T-cell (primary cell): Measurements from ENCODE around the gene KRT13. TPM values are rescaled to one million over a fixed set of nuclear protein-coding genes. Genes with fewer than 3 reads are reported as not detected.

Experiments used
- ATAC-seq, 4 experiments: fragments of 200-7000 bp in 3 of 4; fragments of 150-1000 bp in 1 of 4; cut with Tn5 transposase; replicated peaks in 1 of 4; 1 replicate in 3 of 4; 2 replicates in 1 of 4; pipeline ENCODE4 v1.10.0; 2021; ENCODE audit warnings: moderate library complexity in 3 of 4, mild to moderate bottlenecking in 2 of 4, moderate number of reproducible peaks in 1 of 4
- CTCF ChIA-PET, 2 donors: fragments of 300-600 bp; sonication (Branson Sonifier 250); formaldehyde crosslinking; loops; one replicate each; lab custom pipeline; 2022; ENCODE audit warnings: antibody characterized with exemption in 2 of 2; lab: Charles Lee
- POLR2A ChIA-PET, 2 donors: fragments of 300-600 bp; sonication (Branson Sonifier 250); formaldehyde crosslinking; loops; one replicate each; lab custom pipeline; 2022; ENCODE audit warnings: antibody characterized with exemption in 2 of 2; lab: Charles Lee
- DNase-seq, 35 experiments: peaks; one replicate each; pipeline versions ENCODE4 v3.0.0 to v3.0.0-alpha.2; 2013 to 2023
- H3K27ac ChIP-seq: one replicate; pipeline ENCODE4 v1.5.1; 2013; ENCODE audit warnings: low read length
- H3K27me3 ChIP-seq, 2 experiments: replicated peaks in 1 of 2; 1 replicate in 1 of 2; 2 replicates in 1 of 2; pipeline versions ENCODE4 v1.6.1 to v1.7.0; 2013; ENCODE audit warnings: low read length in 1 of 2, mixed read lengths in 1 of 2; ENCODE audit not compliant: control insufficient read depth in 2 of 2, insufficient read depth in 2 of 2; ENCODE audit errors: extremely low read depth in 1 of 2
- H3K36me3 ChIP-seq, 2 donors: 1 replicate in 1 of 2; 2 replicates in 1 of 2; pipeline versions ENCODE4 v1.6.1 to v1.7.0; 2013; ENCODE audit warnings: low read length in 1 of 2; ENCODE audit not compliant: control insufficient read depth in 2 of 2, insufficient read depth in 1 of 2; ENCODE audit errors: extremely low read depth in 1 of 2
- H3K4me1 ChIP-seq, 2 experiments: 1 replicate in 1 of 2; 2 replicates in 1 of 2; pipeline versions ENCODE4 v1.6.1 to v1.7.0; 2013; ENCODE audit warnings: low read length in 2 of 2, mixed read lengths in 1 of 2; ENCODE audit not compliant: insufficient read depth in 2 of 2, control insufficient read depth in 1 of 2; ENCODE audit errors: extremely low read depth in 1 of 2
- H3K4me3 ChIP-seq, 2 donors: 1 replicate in 1 of 2; 2 replicates in 1 of 2; pipeline versions ENCODE4 v1.5.1 to v1.7.0; 2013; ENCODE audit warnings: mild to moderate bottlenecking in 2 of 2, low read length in 1 of 2, moderate library complexity in 1 of 2; ENCODE audit not compliant: control insufficient read depth in 1 of 2; ENCODE audit errors: extremely low read depth in 1 of 2
- H3K9me3 ChIP-seq: 2 replicates; pipeline ENCODE4 v1.7.0; 2013
- H3K27ac Mint-ChIP-seq, 2 donors: one replicate each; pipeline ENCODE4 v1.8.0; 2020 to 2021; ENCODE audit warnings: mild to moderate bottlenecking in 2 of 2, mixed read lengths in 2 of 2
- H3K27me3 Mint-ChIP-seq, 2 donors: one replicate each; pipeline ENCODE4 v1.8.0; 2021 to 2022; ENCODE audit warnings: mixed read lengths in 2 of 2
- H3K36me3 Mint-ChIP-seq: one replicate; pipeline ENCODE4 v1.8.0; 2021; ENCODE audit warnings: mixed read lengths
- H3K4me1 Mint-ChIP-seq, 3 donors: one replicate each; pipeline ENCODE4 v1.8.0; 2020 to 2022; ENCODE audit warnings: mixed read lengths in 3 of 3, mild to moderate bottlenecking in 1 of 3
- H3K4me3 Mint-ChIP-seq, 3 donors: one replicate each; pipeline ENCODE4 v1.8.0; 2020 to 2022; ENCODE audit warnings: mild to moderate bottlenecking in 3 of 3, mixed read lengths in 3 of 3, moderate library complexity in 3 of 3
- H3K9me3 Mint-ChIP-seq, 3 donors: one replicate each; pipeline ENCODE4 v1.8.0; 2020 to 2022; ENCODE audit warnings: mixed read lengths in 3 of 3
- WGBS: methylation state at CpG from one replicate; pipeline ENCODE4 v1.1.5; 2013; ENCODE audit warnings: missing lambda C conversion rate; ENCODE audit not compliant: insufficient coverage; 5-methylcytosine and 5-hydroxymethylcytosine counted together
- total RNA-seq, 35 experiments: library from RNA in 6 of 35; stranded (reverse) in 6 of 35; fragments of 120-200 nt in 1 of 35; gene quantifications; one replicate each; pipeline versions ENCODE4 v1.2.1 to v1.2.4 and lab custom pipeline; 2013 to 2026

KRT13 gene
- total RNA-seq, 5 donors from 2014 or later (not counting 1 experiment from before 2014, with no cell fraction given): not detected

DNA sequence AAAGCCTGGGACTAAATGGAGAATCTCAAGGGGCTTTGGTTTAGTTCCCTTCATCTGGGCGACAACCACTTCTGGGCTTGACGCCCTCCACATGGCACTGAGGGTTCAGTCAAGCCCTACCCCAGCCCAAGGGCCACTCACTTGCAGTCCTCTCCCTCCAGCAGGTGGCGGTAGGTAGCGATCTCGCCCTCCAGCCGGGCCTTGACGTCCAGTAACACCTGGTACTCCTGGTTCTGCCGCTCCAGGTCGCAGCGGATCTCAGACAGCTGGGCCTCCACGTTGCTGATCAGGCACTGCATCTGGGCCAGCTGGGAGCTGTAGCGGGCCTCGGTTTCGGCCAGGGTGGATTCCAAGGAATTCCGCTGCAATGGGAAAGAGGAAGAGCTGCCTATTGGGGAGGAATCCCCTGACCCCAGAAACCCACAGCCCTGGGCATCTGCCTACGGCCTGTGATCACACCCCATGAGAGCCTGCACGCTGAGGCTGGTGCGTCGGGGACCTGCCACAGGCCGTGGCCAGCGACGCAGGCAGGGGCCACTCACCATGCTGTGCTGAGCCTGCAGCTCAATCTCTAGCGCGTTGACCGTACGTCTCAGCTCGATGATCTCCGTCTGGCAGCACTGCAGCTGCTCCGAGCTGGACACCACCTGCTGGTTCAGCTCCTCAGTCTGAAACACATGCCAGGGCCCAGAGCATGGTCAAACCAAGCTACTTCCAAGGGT is 18.4 kb downstream of the KRT13 start:
- ChIA-PET CTCF (no interaction called here), POLR2A (no interaction called here)
- DNase-seq (peak in 11 of 35 experiments; percentile 6 to 27 (median 14)), ATAC-seq (no peak)
- Mint-ChIP-seq H3K4me3 (no peak overlapping the region), H3K4me1 (peaks cover 9 to 12% (median 10%) of the 10 kb centered on the region in 3 donors), H3K9me3 (no peaks in the 10 kb centered on the region), H3K36me3 (no peaks in the 10 kb centered on the region), H3K27ac (no peak overlapping the region), H3K27me3 (no peaks in the 10 kb centered on the region)
- no peak overlapping the region for H3K4me3 ChIP-seq
- 61% methylated on average over 24 of the region's 29 CpGs for WGBS
- H3K9me3 ChIP-seq: no peaks in the 10 kb centered on the region
- H3K4me1 ChIP-seq: peaks cover 0 to 5% of the 10 kb centered on the region in 2 experiments
- H3K36me3 ChIP-seq: no peaks in the 10 kb centered on the region
- H3K27me3 ChIP-seq: peaks cover 0 to 33% of the 10 kb centered on the region in 2 experiments
- H3K27ac ChIP-seq: no peak overlapping the region

DNA sequence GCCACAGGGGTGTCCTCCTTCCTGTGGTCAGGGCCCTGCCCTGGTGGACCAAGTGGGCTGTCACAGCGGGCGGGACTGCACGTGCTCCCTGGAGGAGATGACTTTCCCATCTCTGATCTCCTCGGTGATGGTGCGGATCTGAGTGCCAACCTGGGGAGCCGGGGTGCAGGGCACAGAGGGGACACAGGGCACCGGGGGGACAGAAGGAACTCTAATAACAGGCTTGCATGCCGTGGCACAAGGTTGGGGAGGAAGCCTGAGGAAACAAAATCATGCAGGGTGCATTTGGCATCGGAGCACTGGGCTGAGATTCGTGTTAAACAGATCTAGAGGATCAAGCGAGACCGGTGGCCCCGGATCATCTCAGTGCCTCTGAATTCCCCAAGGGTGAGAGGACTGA is 19.1 kb downstream of the KRT13 start:
- H3K9me3 Mint-ChIP-seq: no peaks in the 10 kb centered on the region
- H3K4me3 ChIP-seq: no peak overlapping the region
- DNase-seq: no peak
- POLR2A ChIA-PET: no interaction called here
- no peak for ATAC-seq
- no peaks in the 10 kb centered on the region for H3K36me3 ChIP-seq
- no peaks in the 10 kb centered on the region for H3K36me3 Mint-ChIP-seq
- CTCF ChIA-PET: no interaction called here
- no peak overlapping the region for H3K27ac Mint-ChIP-seq
- peaks cover 0 to 5% of the 10 kb centered on the region in 2 experiments for H3K4me1 ChIP-seq
- peaks cover 0 to 33% of the 10 kb centered on the region in 2 experiments for H3K27me3 ChIP-seq
- H3K4me3 Mint-ChIP-seq: no peak overlapping the region
- no peak overlapping the region for H3K27ac ChIP-seq
- 79% methylated on average over 11 of the region's 13 CpGs for WGBS
- H3K27me3 Mint-ChIP-seq: no peaks in the 10 kb centered on the region
- peaks cover 9 to 12% (median 10%) of the 10 kb centered on the region in 3 donors for H3K4me1 Mint-ChIP-seq
- no peaks in the 10 kb centered on the region for H3K9me3 ChIP-seq

- H3K27me3 Mint-ChIP-seq: no peaks in the 10 kb centered on the region
- no peaks in the 10 kb centered on the region for H3K36me3 Mint-ChIP-seq
- no peaks in the 10 kb centered on the region for H3K9me3 ChIP-seq
- H3K4me1 Mint-ChIP-seq: peaks cover 3 to 5% (median 3%) of the 10 kb centered on the region in 3 donors
- H3K4me1 ChIP-seq: peaks cover 0 to 5% of the 10 kb centered on the region in 2 experiments
- ChIA-PET POLR2A (no interaction called here), CTCF (no interaction called here)
- H3K27ac Mint-ChIP-seq: no peak overlapping the region
- H3K4me3 ChIP-seq: no peak overlapping the region
- no peaks in the 10 kb centered on the region for H3K36me3 ChIP-seq
- H3K4me3 Mint-ChIP-seq: no peak overlapping the region
- ATAC-seq: no peak
- no peaks in the 10 kb centered on the region for H3K9me3 Mint-ChIP-seq
- H3K27me3 ChIP-seq: peaks cover 0 to 33% of the 10 kb centered on the region in 2 experiments
- WGBS: 76% methylated on average over 8 of the region's 8 CpGs
- DNase-seq: no peak
- no peak overlapping the region for H3K27ac ChIP-seq
Measured at GRCh38 chr17:41484920-41485904, 20.2 kb downstream of the KRT13 start.

DNA sequence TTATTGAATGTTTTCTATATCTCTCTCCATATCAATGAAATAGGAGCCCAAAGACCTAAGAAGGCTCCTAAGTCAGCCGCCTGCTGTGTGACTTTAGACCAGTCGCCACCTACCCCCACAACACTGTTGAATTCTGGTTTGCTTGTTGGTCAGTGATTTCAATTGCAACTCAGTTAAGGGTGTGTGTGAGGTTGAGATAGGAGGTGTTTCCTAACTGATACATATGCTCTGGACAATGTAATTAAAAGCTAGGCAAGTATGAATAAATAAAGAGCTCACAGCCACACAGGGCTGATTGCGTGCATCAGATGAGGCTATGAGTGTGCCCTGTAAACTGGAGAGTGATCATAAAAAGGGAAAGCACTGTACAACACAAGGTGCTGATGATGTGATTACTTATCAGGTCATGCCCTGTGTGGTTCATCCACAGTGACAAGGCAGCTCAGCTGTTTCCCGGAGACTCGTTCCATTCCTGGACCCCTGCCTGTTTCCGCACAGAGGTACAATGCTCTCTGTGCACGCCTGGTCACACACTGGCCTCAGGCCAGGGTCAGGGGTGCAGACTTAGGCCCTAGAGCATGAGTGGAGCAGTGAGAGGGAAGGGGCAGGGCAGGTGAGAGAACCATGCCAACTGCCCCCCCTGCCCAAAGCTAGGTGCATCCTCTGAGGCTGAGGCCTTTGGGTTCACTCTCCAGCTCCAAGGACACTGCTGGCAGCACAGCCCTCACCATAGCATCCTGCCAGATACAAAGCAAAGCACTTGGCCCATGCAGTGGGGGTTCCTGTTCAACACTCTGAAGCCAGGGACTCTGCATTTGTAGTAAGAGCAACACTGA is 21.2 kb downstream of the KRT13 start:
- Mint-ChIP-seq H3K4me3 (no peak overlapping the region), H3K9me3 (no peaks in the 10 kb centered on the region), H3K27me3 (no peaks in the 10 kb centered on the region), H3K36me3 (no peaks in the 10 kb centered on the region), H3K4me1 (no peaks in the 10 kb centered on the region), H3K27ac (no peak overlapping the region)
- DNase-seq: no peak
- no peak for ATAC-seq
- H3K36me3 ChIP-seq: no peaks in the 10 kb centered on the region
- H3K9me3 ChIP-seq: no peaks in the 10 kb centered on the region
- H3K4me3 ChIP-seq: no peak overlapping the region
- WGBS: 92% methylated on average over 3 of the region's 7 CpGs
- ChIA-PET CTCF (interaction anchor here in 1 of 2 donors (1.1 kb wide), 1 partner anchor 162 kb away, joined by 4 read pairs; no protein-coding TSS in a partner anchor), POLR2A (no interaction called here)
- H3K27me3 ChIP-seq: peaks cover 0 to 32% of the 10 kb centered on the region in 2 experiments
- no peak overlapping the region for H3K27ac ChIP-seq
- H3K4me1 ChIP-seq: peaks cover 0 to 2% of the 10 kb centered on the region in 2 experiments

GRCh38 chr17:41483531-41483930 is 21.9 kb downstream of the KRT13 start:
- ChIA-PET POLR2A (no interaction called here), CTCF (interaction anchor here in 1 of 2 donors (1.1 kb wide), 1 partner anchor 161 kb away, joined by 4 read pairs; no protein-coding TSS in a partner anchor)

More at GRCh38 chr17:41483531-41483930, 21.9 kb downstream of the KRT13 start:
- Histone ChIP-seq H3K27me3 (peaks cover 0 to 29% of the 10 kb centered on the region in 2 experiments), H3K9me3 (no peaks in the 10 kb centered on the region), H3K36me3 (no peaks in the 10 kb centered on the region), H3K4me1 (peaks cover 0 to 2% of the 10 kb centered on the region in 2 experiments), H3K4me3 (no peak overlapping the region), H3K27ac (no peak overlapping the region)
- no peak for DNase-seq
- WGBS: 78% methylated on average over 4 of the region's 9 CpGs
- H3K4me3 Mint-ChIP-seq: no peak overlapping the region
- H3K9me3 Mint-ChIP-seq: no peaks in the 10 kb centered on the region
- H3K27me3 Mint-ChIP-seq: no peaks in the 10 kb centered on the region
- no peak for ATAC-seq
- no peaks in the 10 kb centered on the region for H3K36me3 Mint-ChIP-seq
- no peak overlapping the region for H3K27ac Mint-ChIP-seq
- H3K4me1 Mint-ChIP-seq: no peaks in the 10 kb centered on the region
